HUDEP-2 (cell line): ENCODE data around the gene GIT1.

ENCODE experiments used
- DNase-seq, 76 experiments: peaks; one replicate each; lab custom pipeline; 2025; ENCODE audit not compliant: unreplicated experiment in 76 of 76; lab: John Stamatoyannopoulos, UW

Gene GIT1

GRCh38 chr17:29617125-29617480 lies 27.7 kb upstream of the GIT1 start:
- peak in 74 of 76 experiments; percentile 34 to 92 (median 79) for DNase-seq

- DNase-seq: no peak
These were observed 27.0 kb upstream of the GIT1 start for GRCh38 chr17:29616300-29617048.

- peak in 71 of 76 experiments; percentile 10 to 89 (median 67) for DNase-seq
These were observed 26.2 kb upstream of the GIT1 start for GRCh38 chr17:29615492-29616299.

- peak in 61 of 76 experiments; percentile 14 to 89 (median 48) for DNase-seq
These were observed 25.6 kb upstream of the GIT1 start for GRCh38 chr17:29615048-29615385.

GRCh38 chr17:29614349-29615047 lies 25.1 kb upstream of the GIT1 start:
- DNase-seq: no peak

- no peak for DNase-seq
These were observed 24.4 kb upstream of the GIT1 start for GRCh38 chr17:29613856-29614255.

GRCh38 chr17:29613352-29613837 lies 23.9 kb upstream of the GIT1 start:
- DNase-seq: peak in 74 of 76 experiments; percentile 35 to 93 (median 85)

GRCh38 chr17:29612404-29613280 lies 23.2 kb upstream of the GIT1 start:
- DNase-seq: no peak

GRCh38 chr17:29612094-29612403 lies 22.6 kb upstream of the GIT1 start:
- DNase-seq: no peak

- DNase-seq: no peak
These were observed 22.1 kb upstream of the GIT1 start for GRCh38 chr17:29611351-29612093.

GRCh38 chr17:29610395-29610794 lies 20.9 kb upstream of the GIT1 start:
- DNase-seq: no peak

GRCh38 chr17:29608986-29609385 lies 19.5 kb upstream of the GIT1 start:
- no peak for DNase-seq

- DNase-seq: no peak
These were observed 18.2 kb upstream of the GIT1 start for GRCh38 chr17:29607557-29608195.

- DNase-seq: no peak
These were observed 13.7 kb upstream of the GIT1 start for GRCh38 chr17:29603109-29603674.

- DNase-seq: no peak
These were observed 8.1 kb upstream of the GIT1 start for GRCh38 chr17:29597361-29598172.

- DNase-seq: peak in 2 of 76 experiments; percentile 7 to 36
These were observed 7.4 kb upstream of the GIT1 start for GRCh38 chr17:29596811-29597210.

GRCh38 chr17:29595943-29596774 lies 6.7 kb upstream of the GIT1 start:
- DNase-seq: no peak
